PFSK-1 (cell line): ENCODE data around the gene KLHL25.

Experiments
- REST ChIP-seq, 2 experiments: IDR thresholded peaks; 2 replicates each; pipeline versions ENCODE4 v1.6.1 to v1.8.0; 2011 to 2012; ENCODE audit warnings: low read depth in 2 of 2, low read length in 2 of 2, control low read depth in 1 of 2, inconsistent platforms in 1 of 2, mild to moderate bottlenecking in 1 of 2, moderate library complexity in 1 of 2; ENCODE audit not compliant: insufficient read depth in 1 of 2
- TAF1 ChIP-seq: IDR thresholded peaks from 2 replicates; pipeline ENCODE4 v1.6.1; 2012; ENCODE audit warnings: low read length, control low read depth, borderline replicate concordance; ENCODE audit not compliant: insufficient read depth

DNA sequence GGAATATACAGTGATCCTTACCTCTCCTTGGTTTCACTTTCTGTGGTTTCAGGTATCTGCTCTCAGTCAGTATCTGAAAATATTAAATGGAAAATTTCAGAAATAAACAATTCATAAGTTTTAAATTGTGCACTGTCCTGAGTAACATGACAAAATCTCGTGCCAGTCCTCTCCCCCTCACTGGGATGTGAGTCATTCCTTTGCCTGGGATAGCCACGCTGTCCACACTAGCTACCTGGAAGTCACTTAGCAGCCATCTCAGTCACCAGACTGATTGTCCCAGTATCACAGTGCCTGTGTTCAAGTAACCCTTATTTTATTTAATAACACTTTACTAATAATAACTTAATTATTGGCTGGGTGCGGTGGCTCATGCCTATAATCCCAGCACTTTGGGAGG is 15.3 kb upstream of the KLHL25 start:
- TF ChIP-seq REST (IDR thresholded peaks at IDR 0.05; ENCODE audit: insufficient read depth in 1 of 2, low read depth in 2 of 2, low read length in 2 of 2), result no peak
- TF ChIP-seq TAF1, result no peak
